CD4-positive, alpha-beta T cell treated with Interleukin-1 beta for 1 hour (primary cell): Measurements from ENCODE around the gene MARCO.
"Not testable (repeated sequence)": the region's sequence is repeated elsewhere in the genome, so short reads cannot be mapped to it uniquely, and the experiment has no call there.

Source experiments
- DNase-seq, 2 donors: peaks; one replicate each; pipeline ENCODE4 v3.0.0-alpha.2; 2020 to 2022

Gene MARCO

DNA sequence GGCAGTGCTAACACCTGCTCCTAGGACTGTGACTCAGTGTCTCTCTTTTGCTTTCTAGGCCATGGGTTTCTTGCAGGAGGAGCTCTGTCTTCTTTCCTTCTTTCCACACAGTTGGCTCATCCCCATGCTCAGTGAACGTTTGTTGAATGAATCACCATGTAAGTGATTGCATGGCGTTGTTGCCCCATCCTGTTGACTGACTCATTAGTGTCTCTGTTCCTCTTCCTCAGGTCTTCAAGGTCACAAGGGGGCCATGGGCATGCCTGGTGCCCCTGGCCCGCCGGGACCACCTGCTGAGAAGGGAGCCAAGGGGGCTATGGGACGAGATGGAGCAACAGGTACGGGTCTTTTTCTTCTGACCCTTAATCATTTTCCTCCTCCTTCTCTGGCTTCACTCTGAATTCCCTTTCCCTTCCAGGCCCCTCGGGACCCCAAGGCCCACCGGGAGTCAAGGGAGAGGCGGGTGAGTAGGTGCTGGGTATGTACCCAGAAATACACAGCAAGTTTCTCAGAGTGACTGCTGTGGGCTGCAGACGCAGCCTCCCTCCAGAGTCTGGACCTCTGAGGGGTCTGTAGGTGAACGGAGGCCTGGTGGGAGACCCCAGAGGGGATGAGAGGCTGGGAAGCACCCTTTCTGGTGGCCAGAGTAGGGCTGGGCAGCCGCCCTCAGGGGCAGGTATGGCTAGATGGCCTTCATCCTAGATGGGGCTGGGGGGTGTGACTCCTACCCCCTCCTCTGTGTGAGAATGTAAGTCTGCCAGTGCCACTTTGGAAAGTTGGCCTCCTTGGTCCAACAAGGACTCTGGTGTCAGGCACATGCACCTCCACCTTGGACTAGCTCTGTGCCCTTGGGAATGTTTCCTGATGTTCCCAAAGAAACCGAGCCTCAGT lies 32.4 kb downstream of the MARCO start:
- DNase-seq, result peak in 1 of 2 donors; percentile 69

DNA sequence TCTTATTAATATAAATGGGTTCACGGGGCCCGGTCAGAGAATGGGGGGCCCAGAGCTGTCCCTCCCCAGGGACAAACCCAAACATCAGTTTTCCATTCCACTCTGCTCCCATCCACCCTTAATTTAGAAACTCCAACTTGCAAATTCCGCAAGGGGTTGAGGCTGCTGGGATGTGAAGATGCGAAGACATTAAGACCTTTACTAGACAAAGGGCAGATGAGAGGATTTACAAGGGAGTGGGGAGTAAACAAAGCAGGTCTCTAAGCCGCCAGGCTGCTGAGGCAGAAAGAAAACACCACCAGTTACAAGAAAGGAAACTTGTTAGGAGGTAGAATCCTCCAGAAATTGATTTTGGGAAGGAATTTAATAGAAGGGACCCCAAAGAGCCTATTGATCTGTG lies 33.1 kb downstream of the MARCO start:
- DNase-seq, result no peak

DNA sequence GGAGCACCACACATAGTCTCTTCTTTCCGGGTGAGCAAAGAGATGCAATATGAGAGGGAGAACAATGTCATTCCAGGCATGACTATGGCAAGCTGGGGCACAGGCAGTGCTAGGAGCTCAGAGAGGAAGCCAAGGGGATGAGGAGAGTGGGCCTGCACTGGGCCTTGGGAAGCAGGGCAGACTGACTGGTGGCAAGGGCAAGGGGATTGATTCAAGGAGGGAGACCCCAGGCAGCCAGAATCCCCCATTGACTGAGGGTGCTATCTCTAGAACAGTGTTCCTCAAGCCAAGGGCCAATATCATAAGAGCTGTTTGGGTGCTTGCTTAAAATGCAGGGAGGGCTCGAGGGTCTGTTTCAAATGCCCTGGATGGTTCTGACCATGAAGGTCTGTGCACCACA lies 36.1 kb downstream of the MARCO start:
- DNase-seq, result no peak

DNA sequence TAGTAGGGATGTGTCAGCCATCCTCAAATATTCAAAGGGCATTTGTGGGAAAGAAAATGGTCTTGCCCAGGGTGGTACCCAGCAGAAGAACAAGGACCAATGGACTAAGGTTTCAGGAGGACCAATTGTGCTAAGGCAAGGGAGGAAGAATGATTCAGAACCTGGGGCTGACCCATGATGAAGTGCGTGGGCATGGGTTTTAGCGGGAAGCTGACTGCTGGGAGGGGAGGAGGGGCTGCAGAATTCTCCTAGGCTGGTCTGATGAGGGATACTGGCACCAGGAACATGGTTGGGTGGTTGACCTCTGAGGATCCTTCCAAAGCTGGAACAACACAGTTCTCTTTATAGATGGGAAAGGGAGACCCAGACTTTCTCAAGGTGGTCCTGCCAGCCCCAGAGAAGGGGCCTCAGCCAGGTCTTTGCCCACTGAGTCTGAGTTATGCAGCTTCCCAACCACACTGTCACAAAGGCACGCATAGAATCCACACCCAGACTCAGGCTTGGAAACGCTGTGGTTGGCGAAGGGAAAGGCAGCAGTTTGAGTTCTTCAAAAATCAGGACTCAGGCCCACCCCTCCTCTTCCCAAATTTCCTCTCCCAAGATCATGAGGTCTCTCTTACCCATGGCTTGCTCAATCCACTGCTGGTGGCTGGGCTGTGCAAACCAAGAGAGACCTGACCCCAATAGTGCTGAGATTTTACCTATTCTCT lies 37.3 kb downstream of the MARCO start:
- no peak for DNase-seq

DNA sequence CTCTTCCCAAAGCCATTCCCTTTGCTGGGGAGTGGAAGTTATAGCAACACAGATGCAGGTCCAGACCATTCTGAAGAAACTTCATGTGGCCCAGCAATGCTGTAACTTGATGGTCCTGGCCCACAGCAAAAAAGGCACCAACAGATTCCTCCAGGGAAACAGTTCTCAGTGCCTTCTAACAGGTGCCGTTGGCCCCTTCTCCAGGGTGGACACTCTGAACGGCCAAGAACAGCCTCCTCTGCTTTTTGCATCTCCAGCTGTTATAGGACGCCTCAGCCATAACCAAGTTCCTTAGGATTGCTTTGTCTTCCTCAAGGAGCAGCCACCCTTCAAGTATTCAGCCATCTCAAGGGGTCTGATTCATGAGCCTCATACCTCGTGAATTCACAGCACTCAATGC lies 38.0 kb downstream of the MARCO start:
- no peak for DNase-seq

DNA sequence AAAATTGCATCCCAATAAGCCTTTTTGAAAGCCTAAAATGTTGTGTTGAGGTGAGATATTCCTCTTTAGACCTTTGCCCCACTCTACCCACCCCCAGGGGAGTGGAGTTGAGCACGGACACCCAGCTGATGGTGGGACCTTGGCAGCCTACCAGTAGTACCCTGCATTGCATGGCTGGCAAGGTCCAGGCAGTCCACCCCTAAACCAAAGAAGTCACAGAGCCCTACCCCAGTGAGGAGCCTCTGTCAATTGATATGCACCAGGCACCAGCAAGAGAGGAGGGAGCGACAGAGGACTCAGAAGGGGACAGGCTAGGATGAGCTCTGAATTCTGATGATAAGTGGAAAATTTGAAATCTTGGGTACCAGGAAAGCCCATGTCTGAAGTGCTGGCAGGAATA lies 38.6 kb downstream of the MARCO start:
- DNase-seq, result no peak

DNA sequence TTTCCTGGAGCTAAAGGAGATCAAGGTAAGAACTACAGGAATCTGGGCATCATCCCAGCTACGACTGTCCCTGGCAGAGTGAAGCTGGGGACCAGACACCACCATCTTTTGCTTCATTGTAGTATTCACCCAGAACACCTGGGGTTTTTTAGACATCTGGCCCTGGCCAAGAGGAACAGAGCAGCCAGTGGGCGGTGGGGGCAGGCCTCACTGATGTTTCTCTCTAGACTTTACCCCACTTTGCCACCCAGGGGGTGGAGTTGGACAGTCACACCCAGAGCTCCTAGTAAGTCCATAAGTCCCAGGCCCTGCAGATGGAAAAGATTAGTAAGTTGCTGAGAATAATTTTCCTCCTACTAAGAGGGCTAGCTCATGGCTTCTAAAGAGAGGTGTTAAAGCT lies 39.6 kb downstream of the MARCO start:
- no peak for DNase-seq

DNA sequence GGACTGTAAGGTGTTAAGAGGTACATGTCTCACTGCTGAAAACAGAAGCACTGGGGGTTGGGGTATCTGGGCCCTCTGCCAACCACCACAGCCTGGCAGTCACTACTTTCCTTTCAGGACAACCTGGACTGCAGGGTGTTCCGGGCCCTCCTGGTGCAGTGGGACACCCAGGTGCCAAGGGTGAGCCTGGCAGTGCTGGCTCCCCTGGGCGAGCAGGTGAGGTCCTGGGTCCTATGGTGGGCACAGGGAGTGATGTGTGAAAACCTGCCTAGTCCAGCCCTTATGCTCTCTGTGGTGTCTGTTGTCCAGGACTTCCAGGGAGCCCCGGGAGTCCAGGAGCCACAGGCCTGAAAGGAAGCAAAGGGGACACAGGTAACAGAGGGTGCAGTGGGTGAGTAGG lies 40.0 kb downstream of the MARCO start:
- no peak for DNase-seq

DNA sequence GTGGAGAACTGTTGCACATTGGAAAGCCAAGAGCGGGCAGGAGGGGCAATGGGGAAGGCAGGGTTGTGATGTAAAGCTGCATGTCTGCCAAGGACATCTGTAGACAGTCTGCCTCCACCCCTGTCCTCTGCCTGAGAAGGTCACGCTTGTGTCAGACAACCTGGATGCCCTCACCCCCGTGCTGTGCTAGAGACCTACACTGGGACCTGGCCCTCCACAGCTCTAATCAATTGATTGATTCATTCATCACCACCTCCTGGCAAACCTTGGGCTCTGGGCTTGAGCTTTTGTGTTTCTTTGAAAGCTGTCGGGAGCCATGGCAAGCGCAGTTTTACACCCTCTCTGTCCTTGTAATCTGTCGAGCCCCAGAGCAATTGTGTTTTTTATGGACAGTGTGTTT lies 41.1 kb downstream of the MARCO start:
- no peak for DNase-seq

DNA sequence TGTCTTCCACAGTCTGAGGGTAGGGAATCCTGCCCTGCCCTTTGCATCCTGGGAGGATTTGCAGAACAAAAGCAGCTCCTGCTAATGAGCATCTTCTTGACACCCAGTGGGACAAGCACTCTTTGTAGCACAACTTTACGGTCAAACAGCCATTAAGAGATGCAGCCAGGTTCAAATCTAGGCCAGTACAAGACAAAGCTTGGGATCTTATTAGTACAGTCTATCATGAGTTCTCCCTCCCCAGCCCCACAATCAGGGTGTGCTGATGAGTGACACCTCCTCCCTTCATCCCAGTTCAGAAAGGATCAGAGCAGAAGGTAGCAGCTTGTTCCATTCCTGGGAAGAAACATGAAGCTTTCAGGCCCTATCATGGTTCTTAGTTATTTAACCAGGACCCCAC lies 41.9 kb downstream of the MARCO start:
- no peak for DNase-seq

DNA sequence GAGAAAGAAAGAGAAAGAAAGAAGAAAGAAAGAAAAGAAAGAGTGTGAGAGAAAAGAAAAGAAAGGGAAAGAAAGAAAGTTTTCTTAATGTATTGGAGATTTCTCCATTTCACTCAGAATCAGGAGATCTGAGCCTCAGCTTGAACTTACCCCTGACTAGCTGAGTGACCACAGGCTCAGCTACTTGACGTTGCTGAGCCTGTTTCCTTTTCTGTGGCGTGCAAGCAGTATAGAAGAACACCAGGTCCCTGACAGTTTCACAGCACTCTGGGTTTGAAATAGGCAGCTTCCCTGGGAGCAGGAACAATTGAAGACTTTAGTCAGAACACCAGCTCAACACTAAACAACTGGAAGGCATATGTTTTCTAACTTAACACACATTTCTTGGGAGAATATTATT lies 44.7 kb downstream of the MARCO start:
- DNase-seq, result no peak

DNA sequence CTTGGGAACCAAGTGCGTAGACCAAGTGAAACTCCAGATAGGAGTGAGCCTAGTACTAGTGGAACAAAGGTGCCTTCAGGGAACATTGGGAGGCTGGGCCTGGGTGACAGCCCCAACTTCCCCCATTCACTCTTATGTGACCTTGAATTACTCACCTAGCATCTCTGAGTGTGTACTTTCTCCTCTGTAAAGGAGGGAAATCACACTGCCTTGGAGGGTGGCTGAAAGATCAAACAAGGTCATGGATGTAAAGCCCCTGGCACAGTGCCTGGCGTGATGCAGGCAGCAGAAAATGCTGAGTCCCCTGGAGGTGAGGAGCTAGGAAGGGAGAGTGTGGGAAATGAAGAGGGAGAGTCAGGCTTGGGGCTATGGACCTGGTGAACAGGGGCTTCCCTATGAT lies 45.9 kb downstream of the MARCO start:
- DNase-seq, result no peak

DNA sequence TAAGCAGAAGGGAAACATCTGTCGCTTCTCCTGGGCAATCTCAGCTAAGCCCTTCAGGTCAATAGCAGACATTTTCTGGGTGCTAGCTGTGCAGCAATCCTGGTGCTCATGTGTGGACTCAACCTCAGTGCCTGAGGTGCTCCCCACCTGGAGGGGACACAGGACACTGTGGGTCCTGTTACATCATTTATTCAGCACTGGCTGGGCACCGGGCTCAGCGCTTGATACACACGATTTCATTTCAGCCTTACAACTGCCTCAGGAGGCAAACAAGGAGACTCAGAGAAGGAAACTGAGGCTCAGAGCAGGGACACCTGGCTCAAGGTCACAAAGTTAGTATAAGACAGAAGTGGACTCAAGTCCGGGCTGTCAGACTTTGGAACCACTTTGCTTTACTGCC lies 46.7 kb downstream of the MARCO start:
- no peak for DNase-seq

DNA sequence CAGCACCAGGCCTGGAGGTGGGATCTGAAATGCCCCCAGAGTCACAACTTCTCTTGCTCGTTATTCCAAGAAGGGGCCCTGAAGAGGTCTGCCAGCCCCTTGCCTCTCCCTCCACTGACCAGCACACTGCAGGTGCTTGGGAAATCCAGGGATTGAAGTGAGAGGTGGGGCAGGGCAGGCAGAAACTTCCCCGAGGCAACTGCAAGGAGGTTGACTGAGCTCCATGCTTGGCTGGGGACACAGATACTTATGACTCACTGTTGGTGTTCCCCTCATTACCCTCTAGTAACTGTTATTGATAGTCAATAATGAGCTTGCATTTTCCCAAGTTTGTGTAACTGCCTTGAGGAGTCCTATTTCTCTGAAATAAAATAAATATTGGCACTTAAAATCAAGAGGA lies 47.5 kb downstream of the MARCO start:
- no peak for DNase-seq

DNA sequence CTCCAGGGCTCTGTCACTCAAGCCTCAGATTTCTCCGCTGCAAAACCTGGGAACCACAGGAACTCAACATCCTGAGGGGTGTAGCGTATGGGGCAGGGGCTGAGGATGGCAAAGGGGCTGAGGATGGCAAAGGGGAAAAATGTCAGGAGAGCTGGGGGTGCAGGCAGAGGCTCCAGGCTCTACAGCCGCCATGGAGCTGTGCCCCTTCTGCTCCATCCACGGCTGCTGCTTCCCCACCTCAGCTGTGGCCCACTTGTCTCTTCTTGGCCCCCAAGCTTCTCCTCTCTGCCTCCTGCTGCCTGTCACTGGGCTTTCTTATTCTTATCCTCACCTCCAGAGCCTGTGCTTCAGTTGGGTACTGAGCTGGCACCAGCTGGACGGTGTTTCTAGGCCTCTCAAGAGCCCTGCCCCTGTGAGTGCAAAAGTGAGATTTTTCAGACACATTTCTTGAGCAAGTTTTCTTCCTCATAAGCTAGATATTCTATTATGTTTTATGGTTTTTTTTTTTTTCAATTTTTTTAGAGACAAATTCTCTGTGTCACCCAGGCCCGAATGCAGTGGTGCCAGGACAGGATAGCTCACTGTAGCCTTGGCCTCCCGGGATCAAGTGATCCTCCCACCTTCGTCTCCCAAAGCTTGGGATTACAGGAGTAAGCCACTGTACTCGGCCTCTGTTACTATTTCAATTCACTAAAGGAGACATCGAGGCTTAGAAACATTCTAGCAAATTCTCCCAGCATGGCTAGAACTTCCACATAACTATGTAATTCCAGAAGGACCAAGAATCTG lies 49.0 kb downstream of the MARCO start:
- DNase-seq, result no peak

DNA sequence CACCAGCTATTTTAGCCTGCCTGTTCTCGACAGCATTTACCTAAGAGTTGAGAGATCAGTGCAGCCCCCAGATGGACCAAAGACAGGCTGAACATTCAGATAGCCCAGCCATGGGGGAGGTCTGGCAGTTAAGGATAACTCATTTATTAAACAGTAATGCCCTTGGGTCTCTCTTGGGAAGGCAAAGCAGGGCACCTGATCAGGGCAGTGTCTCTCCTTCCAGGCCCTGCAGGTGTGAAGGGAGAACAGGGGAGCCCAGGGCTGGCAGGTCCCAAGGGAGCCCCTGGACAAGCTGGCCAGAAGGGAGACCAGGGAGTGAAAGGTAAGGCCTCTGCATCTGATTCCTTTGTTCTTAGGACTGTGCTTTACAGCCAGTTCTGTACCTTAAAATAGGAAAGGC lies 49.6 kb downstream of the MARCO start:
- no peak for DNase-seq

DNA sequence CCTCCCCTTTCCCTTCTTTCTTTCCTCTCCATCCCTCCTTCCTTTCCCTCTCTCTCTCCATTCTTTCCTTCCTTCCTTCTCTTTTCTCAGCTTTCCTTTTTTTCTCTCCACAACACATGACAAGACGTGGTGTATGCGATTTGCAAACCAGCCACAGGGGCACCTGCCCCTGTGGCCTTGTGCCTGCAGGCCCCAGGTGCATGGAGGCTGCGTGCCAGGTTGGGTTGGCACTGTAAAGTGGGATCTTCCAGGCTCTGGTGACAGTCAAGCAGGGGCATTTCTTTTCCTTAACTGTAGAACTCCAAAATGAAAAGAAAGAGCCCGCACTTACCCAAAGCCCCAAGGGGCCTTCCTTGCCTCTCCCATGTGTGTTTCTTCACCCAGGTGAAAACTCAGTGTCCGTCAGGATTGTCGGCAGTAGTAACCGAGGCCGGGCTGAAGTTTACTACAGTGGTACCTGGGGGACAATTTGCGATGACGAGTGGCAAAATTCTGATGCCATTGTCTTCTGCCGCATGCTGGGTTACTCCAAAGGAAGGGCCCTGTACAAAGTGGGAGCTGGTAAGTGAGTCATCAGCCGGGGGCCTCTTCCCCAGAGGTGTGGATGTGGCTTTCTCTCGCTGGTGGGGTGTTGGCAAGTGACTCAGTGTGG lies 50.9 kb downstream of the MARCO start:
- no peak for DNase-seq

DNA sequence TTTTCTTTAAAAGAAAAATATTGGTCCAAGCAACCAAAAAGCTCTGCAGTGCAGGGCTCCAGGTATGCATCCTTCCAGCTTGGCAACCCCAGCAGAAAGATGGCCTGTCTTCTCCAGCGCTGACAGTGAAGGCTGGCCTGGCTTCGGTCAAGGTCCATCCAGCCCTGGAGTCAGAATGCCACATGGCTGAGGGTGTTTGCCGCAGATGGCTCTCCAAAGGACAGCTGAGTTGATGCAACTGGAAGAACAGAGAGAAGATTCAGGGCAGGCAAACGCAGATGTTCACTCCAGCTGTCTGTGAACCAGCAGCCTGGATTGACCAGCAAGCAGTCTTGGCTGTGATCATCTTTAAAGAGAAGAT lies 51.4 kb downstream of the MARCO start:
- DNase-seq, result no peak

DNA sequence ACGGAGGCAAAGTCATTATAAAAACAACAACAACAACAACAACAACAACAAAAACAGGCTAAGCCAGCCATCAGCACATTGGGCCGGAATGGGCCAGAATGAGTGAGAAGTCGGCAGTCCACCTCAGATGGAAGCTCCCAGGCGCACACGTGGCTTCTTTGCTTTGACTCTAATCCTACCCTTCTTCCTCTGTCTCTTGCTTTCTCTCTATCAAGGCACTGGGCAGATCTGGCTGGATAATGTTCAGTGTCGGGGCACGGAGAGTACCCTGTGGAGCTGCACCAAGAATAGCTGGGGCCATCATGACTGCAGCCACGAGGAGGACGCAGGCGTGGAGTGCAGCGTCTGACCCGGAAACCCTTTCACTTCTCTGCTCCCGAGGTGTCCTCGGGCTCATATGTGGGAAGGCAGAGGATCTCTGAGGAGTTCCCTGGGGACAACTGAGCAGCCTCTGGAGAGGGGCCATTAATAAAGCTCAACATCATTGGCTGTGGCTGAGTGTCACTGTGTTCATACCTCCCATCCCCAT lies 52.2 kb downstream of the MARCO start:
- no peak for DNase-seq

DNA sequence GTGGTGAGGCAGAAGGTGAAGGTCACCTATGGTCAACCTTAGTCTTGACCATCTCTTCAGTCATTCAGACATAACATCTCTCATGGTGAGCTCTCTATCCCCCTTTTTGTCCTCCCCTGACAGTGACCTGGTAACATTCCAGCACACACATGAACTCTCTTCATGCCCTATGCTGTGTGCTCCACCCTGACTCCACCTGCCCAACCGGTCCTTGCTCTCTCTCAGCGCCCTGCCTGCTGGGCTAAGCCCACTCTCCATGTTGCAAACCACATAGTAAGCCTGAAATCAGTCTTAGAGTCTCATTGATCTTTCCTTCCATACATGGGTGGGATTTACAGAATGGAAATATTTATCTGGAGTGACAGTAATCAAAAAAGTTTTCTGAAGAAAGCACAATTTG lies 52.8 kb downstream of the MARCO start:
- no peak for DNase-seq

DNA sequence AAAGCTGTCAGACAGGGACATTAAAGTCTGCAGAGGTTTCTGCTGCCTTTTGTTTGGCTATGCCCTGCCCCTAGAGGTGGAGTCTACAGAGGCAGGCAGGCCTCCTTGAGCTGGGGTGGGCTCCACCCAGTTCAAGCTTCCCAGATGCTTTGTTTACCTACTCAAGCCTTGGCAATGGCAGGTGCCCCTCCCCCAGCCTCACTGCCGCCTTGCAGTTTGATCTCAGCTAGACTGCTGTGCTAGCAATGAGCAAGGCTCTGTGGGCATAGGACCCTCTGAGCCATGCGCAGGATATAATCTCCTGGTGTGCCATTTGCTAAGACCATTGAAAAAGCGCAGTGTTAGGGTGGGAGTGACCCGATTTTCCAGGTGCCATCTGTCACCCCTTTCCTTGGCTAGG lies 61.9 kb downstream of the MARCO start:
- not testable (repeated sequence) for DNase-seq

DNA sequence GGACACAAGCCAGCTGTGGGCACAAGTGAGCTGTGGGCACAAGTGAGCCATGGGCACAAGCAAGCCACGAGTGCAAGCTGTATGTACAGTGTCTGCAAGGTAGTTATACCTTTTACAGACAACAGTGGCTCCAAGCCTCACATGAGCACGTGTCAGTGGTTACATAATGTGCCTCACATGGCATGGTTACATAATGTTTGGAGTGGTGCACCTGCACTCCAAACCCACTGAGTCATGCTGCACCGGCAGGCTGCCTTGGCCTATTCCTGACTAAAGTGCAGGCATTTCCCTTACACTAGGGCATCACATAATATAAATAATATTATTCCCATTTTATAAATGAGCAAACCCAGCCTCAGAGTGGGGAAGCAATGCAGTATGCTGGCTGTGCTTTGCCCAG lies 62.6 kb downstream of the MARCO start:
- no peak for DNase-seq

DNA sequence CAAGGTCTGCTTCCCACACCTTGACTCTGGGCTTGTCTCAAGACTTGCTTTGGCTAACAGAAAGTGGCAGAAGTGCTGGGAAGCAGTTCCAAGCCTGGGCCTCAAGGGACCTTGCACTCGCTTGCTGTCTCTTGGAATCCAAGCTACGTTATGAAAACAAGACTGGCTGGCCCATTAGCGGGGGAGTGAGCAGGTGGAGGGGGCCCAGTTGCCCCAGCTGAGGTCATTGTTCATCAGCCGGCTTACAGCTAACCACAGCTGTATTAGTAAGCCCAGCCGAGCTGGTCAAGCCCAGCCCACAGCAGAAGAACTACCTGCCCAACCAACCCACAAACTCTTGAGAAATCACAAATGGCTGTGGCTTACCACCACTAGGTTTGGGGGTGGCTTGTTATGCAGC lies 63.1 kb downstream of the MARCO start:
- no peak for DNase-seq
